Measurements from ENCODE around the gene HLA-DOB.
"Not testable (repeated sequence)": the region's sequence is repeated elsewhere in the genome, so short reads cannot be mapped to it uniquely, and the experiment has no call there.

Gene HLA-DOB

GRCh38 chr6:32807020-32807580, 9.7 kb downstream of the HLA-DOB start:
- no peak for DNase-seq

DNA sequence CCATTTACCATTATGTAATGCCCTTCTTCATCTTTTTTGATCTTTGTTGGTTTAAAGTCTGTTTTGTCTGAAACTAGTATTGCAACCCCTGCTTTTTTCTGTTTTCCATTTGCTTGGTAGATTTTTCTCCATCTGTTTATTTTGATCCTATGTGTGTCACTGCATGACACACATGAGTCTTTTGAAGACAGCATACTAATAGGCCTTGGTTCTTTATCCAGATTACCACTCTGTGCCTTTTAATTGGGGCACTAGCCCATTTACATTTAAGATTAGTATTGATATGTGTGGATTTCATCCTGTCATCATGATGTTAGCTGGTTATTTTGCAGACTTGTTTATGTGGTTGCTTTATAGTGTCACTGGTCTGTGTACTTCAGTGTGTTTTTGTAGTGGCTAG, 11.4 kb downstream of the HLA-DOB start:
- not testable (repeated sequence) for DNase-seq

GRCh38 chr6:32803416-32803815, 13.4 kb downstream of the HLA-DOB start:
- no peak for DNase-seq

DNA sequence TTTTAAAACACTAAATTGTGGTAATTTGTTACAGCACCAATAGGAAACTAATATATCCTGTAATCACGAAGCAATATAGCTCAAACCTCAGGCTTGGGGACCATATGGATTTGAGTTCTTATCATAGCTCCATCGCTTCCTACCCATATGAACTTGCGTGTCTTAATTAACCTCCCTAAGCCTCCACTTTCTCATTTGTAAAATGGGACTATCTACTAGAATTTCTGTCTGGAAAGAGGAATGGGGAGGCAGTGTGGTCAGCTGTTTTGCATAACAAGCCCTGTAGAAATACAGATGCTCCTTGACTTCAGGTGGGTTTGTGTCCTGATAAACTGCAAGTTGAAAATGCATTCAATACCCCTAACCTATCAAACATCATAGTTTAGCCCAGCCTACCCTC, 17.1 kb downstream of the HLA-DOB start:
- no peak for DNase-seq

- DNase-seq, result no peak
These were observed 17.6 kb downstream of the HLA-DOB start for GRCh38 chr6:32799168-32799567.

DNA sequence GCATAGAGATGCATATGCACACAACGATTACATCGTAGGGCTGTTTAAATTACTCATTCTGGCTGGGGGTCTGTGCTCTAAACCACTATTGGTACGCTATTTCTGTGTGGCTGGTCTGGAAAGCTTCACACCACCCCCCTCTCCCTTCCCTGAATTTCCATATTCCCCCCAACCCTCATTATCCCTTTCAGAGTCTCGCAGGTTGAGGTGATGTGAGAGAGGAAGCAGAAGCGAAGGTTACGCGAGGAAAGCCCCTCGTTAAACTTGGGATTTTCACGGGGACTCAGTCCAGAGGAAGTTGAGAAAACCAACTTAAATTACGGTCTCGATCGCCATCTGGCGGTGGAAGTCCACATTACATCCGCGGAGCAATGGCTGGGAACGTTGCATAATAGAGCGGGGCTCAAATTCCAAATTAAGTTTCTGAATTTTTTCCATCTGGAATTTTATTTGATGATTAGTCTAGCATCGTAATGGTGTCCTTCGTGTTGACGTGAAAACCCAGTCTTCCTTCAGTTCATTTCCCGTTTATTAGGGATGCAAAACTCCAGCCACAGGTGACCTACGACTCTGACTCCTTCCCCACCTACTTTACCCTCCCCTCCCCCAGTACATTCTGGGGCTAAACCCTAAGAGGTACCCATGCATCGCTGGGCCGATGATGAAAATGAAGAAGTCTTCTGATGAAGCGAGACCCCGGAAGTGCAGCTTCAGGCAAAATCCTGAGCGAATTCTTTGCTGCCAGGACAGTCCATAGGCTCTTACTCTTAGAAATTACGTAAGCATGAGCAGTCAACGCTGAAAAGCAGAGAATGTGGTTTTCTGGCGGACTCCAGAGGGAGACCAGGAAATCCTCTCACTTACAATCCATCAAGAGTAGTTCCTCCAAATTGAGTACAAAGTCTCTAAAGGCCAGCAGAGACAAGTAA, 19.7 kb downstream of the HLA-DOB start:
- no peak for DNase-seq

- DNase-seq, result no peak
These were observed 22.3 kb downstream of the HLA-DOB start for GRCh38 chr6:32794510-32794909.

DNA sequence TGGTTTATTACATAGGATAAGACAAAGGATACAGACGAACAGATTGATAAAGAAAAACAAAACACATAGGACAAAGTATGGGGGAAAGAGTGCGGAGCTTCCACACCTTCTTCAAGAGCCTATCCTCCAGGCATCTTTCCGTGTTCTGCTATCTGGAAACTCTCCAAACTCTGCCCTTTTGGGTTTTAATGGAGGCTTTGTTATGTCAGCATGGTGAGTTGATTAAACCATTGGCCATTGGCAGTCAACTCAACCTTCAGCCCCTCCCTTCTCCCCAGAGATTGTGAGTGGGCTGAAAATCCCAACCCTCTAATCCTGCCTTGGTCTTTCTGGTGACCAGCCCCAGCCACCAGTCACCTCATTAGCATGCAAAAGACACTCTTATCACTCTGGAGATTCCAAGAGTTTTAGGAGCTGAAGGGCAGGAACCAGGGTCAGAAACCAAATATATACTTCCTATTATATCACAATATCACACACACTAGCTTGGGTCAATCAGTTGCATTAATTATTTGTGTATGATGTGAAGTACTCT, 23.8 kb downstream of the HLA-DOB start:
- DNase-seq, result no peak

DNA sequence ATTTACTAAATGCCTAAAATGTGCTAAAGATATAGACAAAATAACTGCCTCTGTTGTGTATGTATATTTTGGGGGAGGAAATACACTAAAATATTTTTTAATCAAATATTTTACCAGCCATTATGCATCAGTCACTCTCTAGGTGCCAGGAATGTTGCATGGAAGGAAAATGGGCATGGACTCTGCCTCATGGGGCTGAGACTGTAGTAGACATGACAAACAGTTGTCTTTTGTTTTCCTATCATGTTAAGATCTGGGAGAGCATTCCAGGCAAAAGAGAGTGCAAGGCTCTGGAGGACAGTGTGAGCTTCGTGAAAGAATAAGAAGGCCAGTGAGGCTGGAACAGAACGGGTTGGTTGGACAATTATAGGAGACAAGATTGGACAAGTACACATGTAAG, 26.5 kb downstream of the HLA-DOB start:
- no peak for DNase-seq

- no peak for DNase-seq
These were observed 30.8 kb downstream of the HLA-DOB start for GRCh38 chr6:32785781-32786533.

- DNase-seq, result not testable (repeated sequence)
These were observed 33.9 kb downstream of the HLA-DOB start for GRCh38 chr6:32782923-32783322.

DNA sequence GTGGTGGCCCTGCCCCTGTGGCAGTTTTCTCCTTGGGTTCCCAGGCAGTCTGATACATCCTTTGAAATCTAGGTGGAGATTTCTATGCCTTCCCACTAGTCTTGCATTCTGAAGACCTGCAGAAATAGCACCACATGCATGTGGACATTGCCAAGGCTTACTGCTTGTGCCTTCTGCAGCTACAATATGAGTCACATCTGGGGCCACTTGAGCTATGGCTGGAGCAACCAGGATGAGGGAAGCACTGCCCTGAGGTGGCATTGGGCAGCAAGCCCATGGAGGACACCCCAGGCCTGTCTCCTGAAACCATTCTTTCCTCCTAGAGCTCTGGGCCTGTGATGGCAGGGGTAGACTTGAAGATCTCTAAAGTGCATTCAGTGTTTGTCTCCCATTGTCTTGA, 37.8 kb downstream of the HLA-DOB start:
- no peak for DNase-seq

GRCh38 chr6:32775071-32775470, 41.7 kb downstream of the HLA-DOB start:
- DNase-seq, result no peak

- DNase-seq, result no peak
These were observed 42.4 kb downstream of the HLA-DOB start for GRCh38 chr6:32774426-32774825.

GRCh38 chr6:32772656-32773055, 44.1 kb downstream of the HLA-DOB start:
- DNase-seq, result no peak

DNA sequence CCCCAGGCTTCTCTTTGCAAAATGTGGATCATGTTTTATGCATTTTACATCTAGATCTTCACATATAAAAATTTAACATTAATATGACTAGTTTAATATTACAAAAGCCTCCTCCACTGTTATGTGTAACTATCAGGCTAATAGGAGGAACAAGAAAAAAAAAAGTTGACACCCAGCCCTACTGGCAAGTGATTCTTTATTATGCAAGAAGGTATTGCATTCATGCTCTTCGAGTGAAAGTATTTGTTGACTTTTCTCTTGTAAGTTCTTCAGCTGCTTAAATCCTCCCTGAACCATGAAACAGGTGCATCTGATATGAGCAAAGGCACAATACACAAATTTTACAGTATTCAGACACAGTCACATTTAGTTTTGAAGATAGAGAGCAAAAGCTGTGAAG, 52.8 kb downstream of the HLA-DOB start:
- no peak for DNase-seq

GRCh38 chr6:32763421-32763820, 53.4 kb downstream of the HLA-DOB start, which contains the start of gene HLA-DQB2:
Gene HLA-DQB2, minus strand, starts transcription at chr6:32763532. Its CDS starts 62 bp downstream, at chr6:32763470.
- no peak for DNase-seq

Measured in NCI-H1436 treated with DMSO at 0.1 percent for 48 hours (cell line).